WTC11 (cell line): ENCODE results near the gene CDHR5.

Experiments
- CREB1 ChIP-seq: sonication (generic); formaldehyde crosslinking; IDR thresholded peaks from 2 replicates; pipeline ENCODE4 v1.8.0; 2023; ENCODE audit warnings: mild to moderate bottlenecking, missing genetic modification reagents
- JAZF1 ChIP-seq: fragments of 250-450 bp; sonication (Bioruptor Pico); IDR thresholded peaks from 2 replicates; pipeline ENCODE4 v1.9.0; 2021; ENCODE audit warnings: moderate library complexity, mild to moderate bottlenecking, inconsistent platforms
- JUN ChIP-seq: sonication (generic); formaldehyde crosslinking; IDR thresholded peaks from 2 replicates; pipeline ENCODE4 v1.8.0; 2023; ENCODE audit warnings: mild to moderate bottlenecking, missing genetic modification reagents
- NFYB ChIP-seq: sonication (generic); formaldehyde crosslinking; conservative IDR thresholded peaks from 2 replicates; pipeline ENCODE4 v1.8.0; 2022; ENCODE audit warnings: low read depth, missing genetic modification reagents
- TCF7 ChIP-seq: sonication (generic); formaldehyde crosslinking; IDR thresholded peaks from 2 replicates; pipeline ENCODE4 v1.8.0; 2022; ENCODE audit warnings: mild to moderate bottlenecking, low read depth, missing genetic modification reagents, moderate library complexity
- ZNF232 ChIP-seq: sonication (generic); formaldehyde crosslinking; IDR thresholded peaks from 2 replicates; pipeline ENCODE4 v1.8.0; 2022; ENCODE audit warnings: mild to moderate bottlenecking, missing genetic modification reagents
- ZNF317 ChIP-seq: sonication (generic); formaldehyde crosslinking; IDR thresholded peaks from 2 replicates; pipeline ENCODE4 v1.8.1; 2023; ENCODE audit warnings: low read depth, mild to moderate bottlenecking, moderate library complexity, missing genetic modification reagents, borderline replicate concordance
- TF ChIP-seq, protein P1 (sequence below): sonication (generic); formaldehyde crosslinking; IDR thresholded peaks from 2 replicates; pipeline ENCODE4 v1.8.1; 2023; ENCODE audit warnings: mild to moderate bottlenecking, missing genetic modification reagents, borderline replicate concordance
- TF ChIP-seq, protein P2 (sequence below): fragments of 200-600 bp; IDR thresholded peaks from 2 replicates; pipeline ENCODE4 v1.8.0; 2022; ENCODE audit warnings: antibody characterized with exemption
- TF ChIP-seq, protein P3 (sequence below): sonication (generic); formaldehyde crosslinking; conservative IDR thresholded peaks from 2 replicates; pipeline ENCODE4 v1.8.1; 2022; ENCODE audit warnings: mild to moderate bottlenecking, missing genetic modification reagents

DNA sequence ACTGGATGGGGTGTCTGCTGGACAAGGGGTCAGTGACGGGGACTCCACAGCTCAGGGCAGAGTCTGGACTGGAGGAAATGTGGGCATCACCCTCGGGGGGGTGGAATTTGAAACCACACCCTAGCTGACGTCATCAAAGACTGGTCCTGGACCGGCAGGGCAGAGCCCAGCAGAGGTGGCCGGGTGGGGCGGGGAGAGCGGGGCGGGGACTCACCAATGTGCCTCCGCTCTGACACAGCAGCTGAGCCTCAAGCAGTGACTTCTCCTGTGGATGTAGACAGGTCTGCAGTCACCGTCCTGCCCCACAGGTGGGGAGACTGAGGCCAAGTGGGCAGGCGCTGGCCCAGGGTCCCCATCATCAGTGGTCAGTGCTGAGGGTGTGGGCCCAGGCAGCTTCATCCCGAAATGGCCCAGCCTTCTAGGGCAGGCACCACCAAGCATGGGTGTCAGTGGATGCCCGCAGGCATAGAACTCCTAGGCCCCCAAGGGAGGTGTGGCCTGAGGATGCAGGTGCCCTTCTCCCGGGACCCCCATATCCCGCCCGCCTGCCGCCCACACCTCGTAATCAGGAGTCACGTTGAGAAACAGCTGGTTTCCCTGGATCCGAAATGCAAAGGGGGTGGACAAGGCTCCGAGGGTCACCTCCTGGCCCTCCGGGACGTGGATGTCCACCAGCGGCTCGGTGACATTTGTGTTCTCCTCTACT lies 603 bp downstream of the CDHR5 start:
- TF ChIP-seq, protein P1, sequence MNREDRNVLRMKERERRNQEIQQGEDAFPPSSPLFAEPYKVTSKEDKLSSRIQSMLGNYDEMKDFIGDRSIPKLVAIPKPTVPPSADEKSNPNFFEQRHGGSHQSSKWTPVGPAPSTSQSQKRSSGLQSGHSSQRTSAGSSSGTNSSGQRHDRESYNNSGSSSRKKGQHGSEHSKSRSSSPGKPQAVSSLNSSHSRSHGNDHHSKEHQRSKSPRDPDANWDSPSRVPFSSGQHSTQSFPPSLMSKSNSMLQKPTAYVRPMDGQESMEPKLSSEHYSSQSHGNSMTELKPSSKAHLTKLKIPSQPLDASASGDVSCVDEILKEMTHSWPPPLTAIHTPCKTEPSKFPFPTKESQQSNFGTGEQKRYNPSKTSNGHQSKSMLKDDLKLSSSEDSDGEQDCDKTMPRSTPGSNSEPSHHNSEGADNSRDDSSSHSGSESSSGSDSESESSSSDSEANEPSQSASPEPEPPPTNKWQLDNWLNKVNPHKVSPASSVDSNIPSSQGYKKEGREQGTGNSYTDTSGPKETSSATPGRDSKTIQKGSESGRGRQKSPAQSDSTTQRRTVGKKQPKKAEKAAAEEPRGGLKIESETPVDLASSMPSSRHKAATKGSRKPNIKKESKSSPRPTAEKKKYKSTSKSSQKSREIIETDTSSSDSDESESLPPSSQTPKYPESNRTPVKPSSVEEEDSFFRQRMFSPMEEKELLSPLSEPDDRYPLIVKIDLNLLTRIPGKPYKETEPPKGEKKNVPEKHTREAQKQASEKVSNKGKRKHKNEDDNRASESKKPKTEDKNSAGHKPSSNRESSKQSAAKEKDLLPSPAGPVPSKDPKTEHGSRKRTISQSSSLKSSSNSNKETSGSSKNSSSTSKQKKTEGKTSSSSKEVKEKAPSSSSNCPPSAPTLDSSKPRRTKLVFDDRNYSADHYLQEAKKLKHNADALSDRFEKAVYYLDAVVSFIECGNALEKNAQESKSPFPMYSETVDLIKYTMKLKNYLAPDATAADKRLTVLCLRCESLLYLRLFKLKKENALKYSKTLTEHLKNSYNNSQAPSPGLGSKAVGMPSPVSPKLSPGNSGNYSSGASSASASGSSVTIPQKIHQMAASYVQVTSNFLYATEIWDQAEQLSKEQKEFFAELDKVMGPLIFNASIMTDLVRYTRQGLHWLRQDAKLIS = no peak
- TF ChIP-seq JAZF1 (no peak), JUN (CRISPR knock-in tag) (no peak), CREB1 (CRISPR knock-in tag) (no peak), ZNF232 (CRISPR knock-in tag) (no peak), TCF7 (CRISPR knock-in tag) (no peak), ZNF317 (CRISPR knock-in tag) (no peak), NFYB (CRISPR knock-in tag) (no peak)
- TF ChIP-seq, protein P2, sequence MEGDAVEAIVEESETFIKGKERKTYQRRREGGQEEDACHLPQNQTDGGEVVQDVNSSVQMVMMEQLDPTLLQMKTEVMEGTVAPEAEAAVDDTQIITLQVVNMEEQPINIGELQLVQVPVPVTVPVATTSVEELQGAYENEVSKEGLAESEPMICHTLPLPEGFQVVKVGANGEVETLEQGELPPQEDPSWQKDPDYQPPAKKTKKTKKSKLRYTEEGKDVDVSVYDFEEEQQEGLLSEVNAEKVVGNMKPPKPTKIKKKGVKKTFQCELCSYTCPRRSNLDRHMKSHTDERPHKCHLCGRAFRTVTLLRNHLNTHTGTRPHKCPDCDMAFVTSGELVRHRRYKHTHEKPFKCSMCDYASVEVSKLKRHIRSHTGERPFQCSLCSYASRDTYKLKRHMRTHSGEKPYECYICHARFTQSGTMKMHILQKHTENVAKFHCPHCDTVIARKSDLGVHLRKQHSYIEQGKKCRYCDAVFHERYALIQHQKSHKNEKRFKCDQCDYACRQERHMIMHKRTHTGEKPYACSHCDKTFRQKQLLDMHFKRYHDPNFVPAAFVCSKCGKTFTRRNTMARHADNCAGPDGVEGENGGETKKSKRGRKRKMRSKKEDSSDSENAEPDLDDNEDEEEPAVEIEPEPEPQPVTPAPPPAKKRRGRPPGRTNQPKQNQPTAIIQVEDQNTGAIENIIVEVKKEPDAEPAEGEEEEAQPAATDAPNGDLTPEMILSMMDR = no peak
- TF ChIP-seq, protein P3, sequence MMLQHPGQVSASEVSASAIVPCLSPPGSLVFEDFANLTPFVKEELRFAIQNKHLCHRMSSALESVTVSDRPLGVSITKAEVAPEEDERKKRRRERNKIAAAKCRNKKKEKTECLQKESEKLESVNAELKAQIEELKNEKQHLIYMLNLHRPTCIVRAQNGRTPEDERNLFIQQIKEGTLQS (CRISPR knock-in tag) = no peak
